NOMO-1 treated with DMSO at 0.1 percent for 48 hours (cell line): Measurements from ENCODE around the gene SETD2.

ENCODE experiments used
- DNase-seq: peaks from one replicate; lab custom pipeline; 2025; ENCODE audit not compliant: unreplicated experiment; lab: John Stamatoyannopoulos, UW

The SETD2 gene

GRCh38 chr3:46986055-46986730 is 177.7 kb downstream of the SETD2 start:
- DNase-seq = no peak

DNA sequence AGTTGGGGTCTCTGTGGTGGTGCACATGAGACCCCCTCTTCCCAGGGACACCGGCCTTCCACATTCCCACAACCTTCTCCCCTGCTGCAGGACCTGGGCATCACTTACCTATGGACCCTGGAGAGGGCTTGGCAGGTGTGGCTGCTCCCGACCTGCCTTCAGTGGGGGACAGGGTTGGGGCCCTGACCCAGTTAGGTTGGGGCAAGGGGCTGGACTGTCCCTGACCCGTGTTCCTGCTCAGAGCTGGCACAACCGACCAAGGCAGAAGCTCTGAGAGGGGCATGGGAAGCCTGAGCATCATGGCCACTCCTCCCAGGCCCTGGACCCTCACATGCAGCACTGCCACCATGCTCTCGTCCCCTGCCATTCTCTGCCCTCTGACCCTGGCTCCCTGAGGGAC is 178.3 kb downstream of the SETD2 start:
- DNase-seq = no peak

DNA sequence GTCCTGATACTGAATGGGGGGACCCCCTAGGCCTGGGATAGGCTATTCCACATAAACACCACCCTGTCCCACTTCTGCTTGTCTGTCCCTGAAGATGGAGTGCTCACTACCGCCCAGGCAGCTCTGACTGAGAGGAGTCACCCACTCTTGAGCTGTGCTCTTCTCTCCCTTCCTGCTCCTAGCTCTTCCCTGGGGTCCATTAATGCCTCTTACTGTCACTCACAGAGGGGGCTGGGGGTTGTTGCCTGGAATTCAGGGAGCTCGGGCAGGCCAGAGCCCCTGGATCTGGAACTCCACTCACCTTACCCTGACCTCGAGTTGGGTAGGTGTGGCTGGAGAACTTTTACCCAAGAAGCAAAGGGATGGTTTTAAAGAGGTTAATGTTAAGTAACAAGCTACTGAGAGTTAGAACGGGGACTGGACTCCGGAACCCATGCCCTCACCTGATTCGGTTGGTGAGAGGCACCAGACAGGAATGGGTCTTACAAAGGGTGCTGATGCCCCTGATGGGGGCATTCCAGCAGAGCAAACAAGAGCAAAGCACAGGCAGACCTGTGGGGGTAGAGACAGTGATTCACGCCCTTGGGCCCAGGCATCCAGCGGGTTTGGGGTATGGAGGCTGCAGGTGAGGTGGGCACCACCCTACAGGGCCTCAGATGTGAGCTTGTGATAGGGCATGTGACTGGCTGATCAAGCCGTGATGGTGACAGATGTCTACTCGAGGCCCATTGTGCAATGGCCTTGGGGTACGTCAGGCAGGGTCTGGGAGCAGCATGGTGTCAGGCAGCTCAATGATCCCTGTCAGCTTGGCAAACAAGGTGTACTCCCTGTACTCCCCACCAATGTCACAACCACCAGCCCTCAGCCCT is 179.1 kb downstream of the SETD2 start:
- no peak for DNase-seq

DNA sequence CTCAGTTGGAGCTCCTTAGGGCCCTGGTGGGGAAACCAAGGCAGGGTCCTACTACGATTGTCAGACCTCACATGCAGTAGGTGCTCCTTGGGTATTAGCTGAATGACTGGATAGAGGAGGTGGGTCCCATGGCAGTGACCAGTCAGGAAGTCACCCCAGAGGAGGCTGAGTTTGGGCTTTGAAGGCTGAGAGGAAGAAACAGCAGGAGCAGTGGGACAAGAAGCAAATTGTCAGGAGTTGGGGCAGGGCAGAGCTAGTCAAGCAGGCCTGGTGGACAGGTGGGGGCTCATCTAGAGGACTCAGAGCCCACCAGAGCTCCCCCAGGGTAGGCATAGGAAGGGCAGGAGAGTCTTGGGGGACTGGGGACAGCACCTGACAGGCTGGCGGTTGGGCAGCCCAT is 181.4 kb downstream of the SETD2 start:
- DNase-seq = no peak

GRCh38 chr3:46981932-46982471 is 181.9 kb downstream of the SETD2 start:
- DNase-seq = no peak

DNA sequence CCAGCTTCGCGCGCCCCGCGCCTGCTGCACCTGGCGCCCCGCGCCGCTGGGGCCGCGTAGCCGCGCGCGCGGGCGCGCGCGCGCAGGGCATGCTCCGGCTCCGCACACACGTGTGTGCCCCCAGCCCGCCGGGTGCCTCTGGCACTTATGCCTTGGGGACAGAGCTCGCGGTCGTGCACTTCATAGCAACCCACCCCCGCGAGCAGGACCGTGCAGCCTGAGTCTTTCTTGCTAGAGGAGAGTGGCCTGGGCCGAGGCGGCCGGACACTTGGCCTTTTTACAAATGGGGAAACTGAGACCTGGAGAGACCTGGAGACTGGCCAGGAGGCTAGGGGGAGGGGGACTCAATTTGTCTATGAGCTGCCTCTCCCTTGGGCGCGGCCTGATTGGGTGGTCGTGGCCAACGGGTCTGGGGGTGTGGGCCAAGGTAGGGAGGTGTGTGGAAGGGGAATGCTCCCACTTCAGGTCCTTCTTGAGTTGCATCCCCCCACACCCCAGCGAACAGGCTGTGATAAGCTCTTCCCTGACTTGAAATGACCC is 183.9 kb downstream of the SETD2 start:
- DNase-seq = no peak

GRCh38 chr3:46978985-46979944 is 184.6 kb downstream of the SETD2 start, which contains the start of gene NBEAL2:
NBEAL2 (plus strand) TSS chr3:46979666; CDS start chr3:46979862, 196 bp downstream.
- DNase-seq = peak; percentile 98

- no peak for DNase-seq
Measured at GRCh38 chr3:46978381-46978780, 185.5 kb downstream of the SETD2 start.

GRCh38 chr3:46977811-46978195 is 186.1 kb downstream of the SETD2 start:
- no peak for DNase-seq

- peak; percentile 98 for DNase-seq
Measured at GRCh38 chr3:46976326-46977190, 187.4 kb downstream of the SETD2 start, which contains the start of gene CCDC12. CCDC12 (minus strand) TSS chr3:46976745; CDS start chr3:46976732, 13 bp downstream.

DNA sequence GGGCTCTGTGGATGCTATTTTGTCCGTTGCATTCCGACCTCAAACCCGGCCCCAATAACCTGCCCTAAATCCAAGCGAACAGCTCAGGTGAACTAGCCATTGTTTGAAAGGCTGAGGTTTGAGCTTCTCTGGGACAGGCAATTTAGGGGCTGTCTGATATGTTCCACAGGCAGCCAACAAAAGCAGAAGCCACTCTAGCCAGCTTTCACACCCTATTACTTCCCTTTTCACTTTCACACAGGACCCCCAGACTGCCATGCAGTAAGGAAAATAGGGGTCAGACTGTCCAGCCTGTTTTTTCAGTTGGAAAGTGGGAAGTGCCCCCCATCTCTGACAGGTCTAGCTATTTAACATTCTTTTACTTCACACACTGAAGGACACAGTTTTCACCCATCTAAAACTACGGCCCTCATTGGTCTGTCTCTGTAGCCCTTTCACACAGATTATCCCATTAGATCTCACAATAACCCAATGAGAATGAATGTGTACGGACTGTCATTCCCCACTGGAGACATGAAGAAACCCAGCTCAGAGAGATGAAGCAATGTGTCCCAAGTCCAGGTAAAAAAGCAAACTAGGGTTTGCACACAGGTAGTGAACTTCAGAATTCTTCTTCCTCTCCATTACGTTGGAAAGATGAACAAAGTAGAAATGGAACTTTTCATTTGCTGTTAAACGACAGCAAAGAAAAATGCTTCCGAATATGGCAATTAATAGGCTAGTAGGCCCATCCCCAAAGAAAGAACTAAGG is 189.3 kb downstream of the SETD2 start:
- DNase-seq = peak; percentile 76

DNA sequence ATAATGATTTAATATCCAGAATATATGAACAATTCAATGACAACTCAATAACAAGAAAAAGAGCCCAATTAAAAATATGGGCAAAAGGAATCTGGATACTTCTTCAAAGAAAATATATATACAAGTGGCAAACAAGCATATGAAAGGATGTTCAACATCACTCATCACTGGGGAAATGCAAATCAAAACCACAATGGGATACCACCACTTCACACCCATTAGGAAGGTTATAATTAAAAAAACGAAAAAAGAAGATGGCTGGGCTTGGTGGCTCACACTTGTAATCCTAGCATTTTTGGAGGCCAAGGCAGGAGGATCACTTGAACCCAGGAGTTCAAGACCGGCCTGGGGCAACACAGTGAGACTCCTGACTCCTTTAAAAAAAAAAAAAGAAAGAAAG is 191.5 kb downstream of the SETD2 start:
- no peak for DNase-seq

GRCh38 chr3:46971742-46972141 is 192.2 kb downstream of the SETD2 start:
- DNase-seq = peak; percentile 64

DNA sequence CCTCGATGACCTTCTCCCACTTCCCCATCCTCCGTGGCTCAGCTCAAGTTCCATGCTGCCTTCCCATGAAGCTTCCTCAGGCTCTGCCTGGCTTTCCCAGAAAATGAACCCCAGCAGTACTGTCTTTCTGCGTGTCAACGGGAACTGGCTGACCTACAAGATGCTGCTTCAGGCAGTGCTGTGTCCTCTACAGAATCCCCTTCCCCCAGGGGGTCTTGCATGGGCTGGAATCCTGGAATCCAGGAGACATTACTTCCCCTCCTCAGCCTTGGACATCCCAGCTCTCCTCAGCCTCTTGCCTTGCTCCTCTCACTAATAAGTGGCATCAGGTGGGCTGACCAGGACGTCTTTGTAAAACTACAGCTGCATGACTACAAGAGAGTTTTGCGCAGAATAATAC is 192.8 kb downstream of the SETD2 start:
- DNase-seq = no peak

GRCh38 chr3:46970391-46971091 is 193.4 kb downstream of the SETD2 start:
- DNase-seq = no peak

- no peak for DNase-seq
Measured at GRCh38 chr3:46968783-46969428, 195.0 kb downstream of the SETD2 start.

DNA sequence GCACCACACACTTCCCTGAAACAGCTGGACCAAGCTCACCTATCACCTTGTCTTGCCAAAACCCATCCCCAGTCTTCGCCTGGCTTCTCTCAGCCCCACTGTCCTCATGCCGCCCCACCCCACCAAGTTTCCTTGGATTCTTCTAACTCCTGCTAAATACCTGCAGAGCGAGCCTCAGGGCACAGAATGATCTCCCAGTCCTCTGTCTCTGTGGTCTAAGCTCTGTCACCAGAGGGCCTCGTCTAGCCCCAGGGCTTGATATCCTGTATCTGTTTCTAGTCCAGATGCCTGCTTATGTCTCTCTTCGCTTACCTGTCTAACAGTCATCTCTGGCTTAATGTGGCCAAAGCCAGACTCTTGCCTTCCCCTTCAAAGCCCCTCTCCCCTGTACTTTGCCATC is 197.1 kb downstream of the SETD2 start:
- DNase-seq = no peak
